22Rv1 (cell line): ENCODE measurements around the gene APLN.

Experiments
- CTCF ChIP-seq: fragments of 450-650 bp; IDR thresholded peaks from 2 replicates; pipeline ENCODE4 v1.5.1; 2017; ENCODE audit warnings: mild to moderate bottlenecking
- ZFX ChIP-seq: fragments of 450-650 bp; IDR thresholded peaks from 2 replicates; pipeline ENCODE4 v1.6.1; 2017; ENCODE audit warnings: antibody characterized with exemption, borderline replicate concordance

GRCh38 chrX:129658429-129658828, 3.7 kb upstream of the APLN start:
- TF ChIP-seq CTCF (no peak), ZFX (no peak)
